Fibroblast of lung (primary cell): Measurements from ENCODE around the gene TFAP2D. TPM values are rescaled to one million over a fixed set of nuclear protein-coding genes. Genes with fewer than 3 reads are reported as not detected.

Source experiments
- DNase-seq, 2 donors: peaks; one replicate each; pipeline versions ENCODE4 v3.0.0 to v3.0.0-alpha.2; 2010; ENCODE audit warnings: low read depth in 2 of 2
- H2AFZ ChIP-seq: 2 replicates; pipeline ENCODE4 v1.5.1; 2012; ENCODE audit warnings: low read length, control low read depth, inconsistent platforms
- H3K27ac ChIP-seq: 2 replicates; pipeline ENCODE4 v1.5.1; 2011; ENCODE audit warnings: low read length, control low read depth; ENCODE audit not compliant: insufficient read depth
- H3K27me3 ChIP-seq: 2 replicates; pipeline ENCODE4 v1.5.1; 2011; ENCODE audit warnings: mild to moderate bottlenecking, low read length; ENCODE audit not compliant: control insufficient read depth, insufficient read depth
- H3K36me3 ChIP-seq: 2 replicates; pipeline ENCODE4 v1.5.1; 2011; ENCODE audit warnings: low read length; ENCODE audit not compliant: control insufficient read depth, insufficient read depth
- H3K4me1 ChIP-seq: 2 replicates; pipeline ENCODE4 v1.5.1; 2011; ENCODE audit warnings: low read length; ENCODE audit not compliant: control insufficient read depth, insufficient read depth; ENCODE audit errors: extremely low read depth
- H3K4me2 ChIP-seq: 2 replicates; pipeline ENCODE4 v1.5.1; 2011; ENCODE audit warnings: low read length, control low read depth; ENCODE audit not compliant: insufficient read depth; ENCODE audit errors: extremely low read depth
- H3K4me3 ChIP-seq, 4 experiments: fragments of 200-600 bp in 1 of 4; sonication (generic) in 1 of 4; replicated peaks in 1 of 4; 2 replicates each; pipeline ENCODE4 v1.5.1; 2011 to 2016; ENCODE audit warnings: low read length in 4 of 4, low read depth in 3 of 4, mild to moderate bottlenecking in 3 of 4, control low read depth in 2 of 4, inconsistent platforms in 1 of 4, mixed read lengths in 1 of 4; ENCODE audit not compliant: insufficient read depth in 1 of 4; ENCODE audit errors: control extremely low read depth in 1 of 4
- H3K79me2 ChIP-seq: 2 replicates; pipeline ENCODE4 v1.5.1; 2012; ENCODE audit warnings: mild to moderate bottlenecking, low read length, inconsistent platforms; ENCODE audit not compliant: control insufficient read depth, insufficient read depth
- H3K9ac ChIP-seq: 2 replicates; pipeline ENCODE4 v1.5.1; 2011; ENCODE audit warnings: mild to moderate bottlenecking, low read length, control low read depth; ENCODE audit not compliant: insufficient read depth
- H3K9me3 ChIP-seq: 2 replicates; pipeline ENCODE4 v1.5.1; 2012; ENCODE audit warnings: low read depth, low read length; ENCODE audit not compliant: control insufficient read depth, insufficient read depth
- H4K20me1 ChIP-seq: 2 replicates; pipeline ENCODE4 v1.5.1; 2011; ENCODE audit warnings: low read length; ENCODE audit not compliant: control insufficient read depth, insufficient read depth; ENCODE audit errors: extremely low read depth
- CTCF ChIP-seq, 2 donors: IDR thresholded peaks in 1 of 2; conservative IDR thresholded peaks in 1 of 2; 1 replicate in 1 of 2; 2 replicates in 1 of 2; pipeline ENCODE4 v1.5.1; 2011 to 2012; ENCODE audit warnings: low read length in 2 of 2, control low read depth in 1 of 2, inconsistent platforms in 1 of 2, low read depth in 1 of 2, mild to moderate bottlenecking in 1 of 2
- EZH2 ChIP-seq: IDR thresholded peaks from 2 replicates; pipeline ENCODE4 v1.5.1; 2012; ENCODE audit warnings: low read length, control low read depth, mild to moderate bottlenecking; ENCODE audit errors: missing control alignments
- polyA plus RNA-seq, 2 donors: library from polyadenylated mRNA; depleted of rRNA in 1 of 2; stranded (reverse) in 1 of 2; unstranded in 1 of 2; fragments of >200 nt; gene quantifications; 2 replicates each; pipeline ENCODE4 v1.2.1, GENCODE V29; 2011 to 2012; ENCODE audit warnings: missing spikeins in 1 of 2
- total RNA-seq: library from RNA; depleted of rRNA; stranded (reverse); fragments of >200 nt; gene quantifications from 2 replicates; pipeline ENCODE4 v1.2.1, GENCODE V29; 2014

The TFAP2D gene
- total and polyA plus RNA-seq, 2 donors (not counting 1 experiment from before 2014, with no cell fraction given) = not detected

GRCh38 chr6:50698546-50698945 lies 14.8 kb upstream of the TFAP2D start:
- no peaks in the 10 kb centered on the region for H4K20me1 ChIP-seq
- no peaks in the 10 kb centered on the region for H3K4me1 ChIP-seq
- H3K27ac ChIP-seq = no peak overlapping the region
- H3K36me3 ChIP-seq = no peaks in the 10 kb centered on the region
- no peak for DNase-seq
- H3K9ac ChIP-seq = no peak overlapping the region
- TF ChIP-seq EZH2 (no peak), CTCF (conservative IDR thresholded peaks at IDR 0.05 in 1 of 2, IDR thresholded peaks at IDR 0.05 in 1 of 2; ENCODE audit: low read depth in 1 of 2, low read length in 2 of 2) (no peak)
- no peaks in the 10 kb centered on the region for H3K9me3 ChIP-seq
- H2AFZ ChIP-seq = no peak overlapping the region
- H3K4me3 ChIP-seq = no peak overlapping the region
- H3K4me2 ChIP-seq = no peak overlapping the region
- no peaks in the 10 kb centered on the region for H3K79me2 ChIP-seq
- H3K27me3 ChIP-seq = no peaks in the 10 kb centered on the region

- H4K20me1 ChIP-seq = no peaks in the 10 kb centered on the region
- no peak overlapping the region for H3K27ac ChIP-seq
- no peaks in the 10 kb centered on the region for H3K27me3 ChIP-seq
- no peaks in the 10 kb centered on the region for H3K36me3 ChIP-seq
- H2AFZ ChIP-seq = no peak overlapping the region
- H3K9me3 ChIP-seq = no peaks in the 10 kb centered on the region
- no peak for TF ChIP-seq CTCF (conservative IDR thresholded peaks at IDR 0.05 in 1 of 2, IDR thresholded peaks at IDR 0.05 in 1 of 2; ENCODE audit: low read depth in 1 of 2, low read length in 2 of 2)
- TF ChIP-seq EZH2 = no peak
- no peak overlapping the region for H3K4me2 ChIP-seq
- DNase-seq = peak in 1 of 2 donors; percentile 48
- no peak overlapping the region for H3K4me3 ChIP-seq
- H3K79me2 ChIP-seq = no peaks in the 10 kb centered on the region
- no peak overlapping the region for H3K9ac ChIP-seq
- no peaks in the 10 kb centered on the region for H3K4me1 ChIP-seq
These were observed 14.1 kb upstream of the TFAP2D start for GRCh38 chr6:50699051-50699775.

- no peak overlapping the region for H3K9ac ChIP-seq
- H3K4me1 ChIP-seq = no peaks in the 10 kb centered on the region
- H3K4me2 ChIP-seq = no peak overlapping the region
- H4K20me1 ChIP-seq = no peaks in the 10 kb centered on the region
- H3K79me2 ChIP-seq = no peaks in the 10 kb centered on the region
- H2AFZ ChIP-seq = no peak overlapping the region
- no peaks in the 10 kb centered on the region for H3K27me3 ChIP-seq
- no peak for DNase-seq
- no peak overlapping the region for H3K4me3 ChIP-seq
- no peaks in the 10 kb centered on the region for H3K9me3 ChIP-seq
- TF ChIP-seq CTCF (conservative IDR thresholded peaks at IDR 0.05 in 1 of 2, IDR thresholded peaks at IDR 0.05 in 1 of 2; ENCODE audit: low read depth in 1 of 2, low read length in 2 of 2) = no peak
- no peak for TF ChIP-seq EZH2
- no peak overlapping the region for H3K27ac ChIP-seq
- H3K36me3 ChIP-seq = no peaks in the 10 kb centered on the region
These were observed 6.8 kb upstream of the TFAP2D start for GRCh38 chr6:50706575-50706974.
